Heart left ventricle (tissue), 13 donors: ENCODE measurements around the gene CMPK2.

ENCODE experiments used
- POLR2A ChIP-seq, 2 donors: fragments of 450-650 bp; IDR thresholded peaks; one replicate each; pipeline ENCODE4 v1.6.1; 2017; ENCODE audit warnings: antibody characterized with exemption in 2 of 2, mild to moderate bottlenecking in 2 of 2, moderate library complexity in 2 of 2
- TF ChIP-seq, protein P1 (sequence below), 12 donors: fragments of 200-600 bp; sonication (generic) in 4 of 12; IDR thresholded peaks; one replicate each; pipeline versions ENCODE4 v1.5.0 to v1.8.0; 2018 to 2022; ENCODE audit warnings: antibody characterized with exemption in 12 of 12, mild to moderate bottlenecking in 5 of 12
- donor health status: ischemic (EF 13 %, LVEDD 7.1; RV severe dilation, severe dysfunction).
- donor health status: DM: no; HTN: yes; CAD: no.
- donor health status: DM: no; HTN: no; CAD: no.
- donor health status: ischemic (EF 25% LVEDD 6.9; RV normal size, moderate dysfunction).
- donor health status: ischemic (EF 25% LVEDD 5.7; RV mildly dilated, moderate dysfunction).
- donor health status: ischemic (EF 35%, LVEDD 5.7; RV mildly dilated, moderate dysfunction).
- donor health status: nonischemic (EF 11% LVEDD 7.7; RV severe dilation, severe dysfunction).
- donor health status: DM: yes; HTN: yes; CAD: no.
- donor health status: PGD.
- donor health status: ischemic (EF 29% LVEDD 5.4; RV normal size, mild dysfunction).
- donor health status: nonischemic (EF 23%, LVEDD 6.1; RV moderate dilation, normal function).

DNA sequence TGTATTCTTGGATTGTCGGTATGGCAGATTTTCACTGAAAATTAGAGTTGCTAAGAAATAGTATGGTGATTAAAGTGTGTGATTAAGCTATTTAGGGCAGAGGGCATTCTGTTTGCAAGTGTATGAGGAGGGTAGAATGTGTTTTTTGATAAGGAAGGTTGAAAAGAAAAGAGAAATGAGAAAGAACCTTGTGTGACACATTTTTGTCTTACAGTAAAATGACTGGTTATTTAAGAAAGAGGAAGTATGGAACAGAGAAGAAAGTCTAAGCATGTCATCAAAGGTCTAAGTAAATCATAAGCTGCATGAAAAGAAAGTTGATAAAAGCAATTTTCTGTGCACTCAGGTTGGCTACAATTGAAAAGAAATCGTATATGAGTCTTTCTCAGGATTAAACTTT lies 6.7 kb upstream of the CMPK2 start:
- no peak for TF ChIP-seq POLR2A (IDR thresholded peaks at IDR 0.05)
- TF ChIP-seq, protein P1, sequence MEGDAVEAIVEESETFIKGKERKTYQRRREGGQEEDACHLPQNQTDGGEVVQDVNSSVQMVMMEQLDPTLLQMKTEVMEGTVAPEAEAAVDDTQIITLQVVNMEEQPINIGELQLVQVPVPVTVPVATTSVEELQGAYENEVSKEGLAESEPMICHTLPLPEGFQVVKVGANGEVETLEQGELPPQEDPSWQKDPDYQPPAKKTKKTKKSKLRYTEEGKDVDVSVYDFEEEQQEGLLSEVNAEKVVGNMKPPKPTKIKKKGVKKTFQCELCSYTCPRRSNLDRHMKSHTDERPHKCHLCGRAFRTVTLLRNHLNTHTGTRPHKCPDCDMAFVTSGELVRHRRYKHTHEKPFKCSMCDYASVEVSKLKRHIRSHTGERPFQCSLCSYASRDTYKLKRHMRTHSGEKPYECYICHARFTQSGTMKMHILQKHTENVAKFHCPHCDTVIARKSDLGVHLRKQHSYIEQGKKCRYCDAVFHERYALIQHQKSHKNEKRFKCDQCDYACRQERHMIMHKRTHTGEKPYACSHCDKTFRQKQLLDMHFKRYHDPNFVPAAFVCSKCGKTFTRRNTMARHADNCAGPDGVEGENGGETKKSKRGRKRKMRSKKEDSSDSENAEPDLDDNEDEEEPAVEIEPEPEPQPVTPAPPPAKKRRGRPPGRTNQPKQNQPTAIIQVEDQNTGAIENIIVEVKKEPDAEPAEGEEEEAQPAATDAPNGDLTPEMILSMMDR (IDR thresholded peaks at IDR 0.05) = no peak
